Measurements from ENCODE around the gene IL13.
"Not testable (repeated sequence)": the region's sequence is repeated elsewhere in the genome, so short reads cannot be mapped to it uniquely, and the experiment has no call there.

DNA sequence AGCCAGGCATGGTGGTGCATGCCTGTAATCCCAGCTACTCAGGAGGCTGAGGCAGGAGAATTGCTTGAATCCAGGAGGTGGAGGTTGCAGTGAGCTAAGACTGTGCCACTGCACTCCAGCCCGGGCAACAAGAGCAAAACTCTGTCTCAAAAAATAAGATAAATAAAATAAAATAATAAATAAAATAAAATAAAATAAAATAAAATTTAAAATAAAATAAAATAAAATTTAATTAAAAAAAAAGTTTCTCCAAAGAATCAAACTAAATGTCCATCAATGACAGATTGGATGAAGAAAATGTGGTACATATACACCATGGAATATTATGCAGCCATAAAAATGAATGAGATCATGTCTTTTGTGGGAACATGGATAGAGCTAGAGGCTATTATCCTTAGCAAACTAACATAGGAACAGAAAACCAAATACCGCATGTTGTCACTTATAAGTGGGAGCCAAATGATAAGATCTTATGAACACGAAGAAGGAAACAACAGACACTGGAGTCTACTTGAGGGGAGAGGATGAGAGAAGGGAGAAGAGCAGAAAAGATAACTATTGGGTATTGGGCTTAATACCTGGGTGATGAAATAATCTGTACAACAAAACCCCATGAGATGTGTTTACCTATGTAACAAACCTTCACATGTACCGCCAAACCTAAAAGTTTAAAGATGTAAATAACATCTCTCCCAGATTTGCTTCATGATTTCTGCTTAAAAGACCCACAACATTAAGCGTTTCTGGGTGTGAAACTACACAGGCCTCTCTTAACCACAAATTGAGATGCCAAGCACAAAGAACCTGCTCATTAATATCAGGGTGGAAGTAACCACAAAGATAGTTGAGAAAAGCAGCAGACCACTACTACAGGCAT, 34.0 kb downstream of the IL13 start:
- TF ChIP-seq CEBPB, SIN3A, RAD21 (IDR thresholded peaks at IDR 0.05; ENCODE audit: low read depth): not testable (repeated sequence)
- TF ChIP-seq, protein P1, sequence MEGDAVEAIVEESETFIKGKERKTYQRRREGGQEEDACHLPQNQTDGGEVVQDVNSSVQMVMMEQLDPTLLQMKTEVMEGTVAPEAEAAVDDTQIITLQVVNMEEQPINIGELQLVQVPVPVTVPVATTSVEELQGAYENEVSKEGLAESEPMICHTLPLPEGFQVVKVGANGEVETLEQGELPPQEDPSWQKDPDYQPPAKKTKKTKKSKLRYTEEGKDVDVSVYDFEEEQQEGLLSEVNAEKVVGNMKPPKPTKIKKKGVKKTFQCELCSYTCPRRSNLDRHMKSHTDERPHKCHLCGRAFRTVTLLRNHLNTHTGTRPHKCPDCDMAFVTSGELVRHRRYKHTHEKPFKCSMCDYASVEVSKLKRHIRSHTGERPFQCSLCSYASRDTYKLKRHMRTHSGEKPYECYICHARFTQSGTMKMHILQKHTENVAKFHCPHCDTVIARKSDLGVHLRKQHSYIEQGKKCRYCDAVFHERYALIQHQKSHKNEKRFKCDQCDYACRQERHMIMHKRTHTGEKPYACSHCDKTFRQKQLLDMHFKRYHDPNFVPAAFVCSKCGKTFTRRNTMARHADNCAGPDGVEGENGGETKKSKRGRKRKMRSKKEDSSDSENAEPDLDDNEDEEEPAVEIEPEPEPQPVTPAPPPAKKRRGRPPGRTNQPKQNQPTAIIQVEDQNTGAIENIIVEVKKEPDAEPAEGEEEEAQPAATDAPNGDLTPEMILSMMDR (IDR thresholded peaks at IDR 0.05 in 2 of 3, conservative IDR thresholded peaks at IDR 0.05 in 1 of 3; ENCODE audit: borderline replicate concordance in 1 of 3, insufficient read depth in 1 of 3, low read depth in 2 of 3, low read length in 2 of 3), result not testable (repeated sequence)
- TF ChIP-seq, protein P2, sequence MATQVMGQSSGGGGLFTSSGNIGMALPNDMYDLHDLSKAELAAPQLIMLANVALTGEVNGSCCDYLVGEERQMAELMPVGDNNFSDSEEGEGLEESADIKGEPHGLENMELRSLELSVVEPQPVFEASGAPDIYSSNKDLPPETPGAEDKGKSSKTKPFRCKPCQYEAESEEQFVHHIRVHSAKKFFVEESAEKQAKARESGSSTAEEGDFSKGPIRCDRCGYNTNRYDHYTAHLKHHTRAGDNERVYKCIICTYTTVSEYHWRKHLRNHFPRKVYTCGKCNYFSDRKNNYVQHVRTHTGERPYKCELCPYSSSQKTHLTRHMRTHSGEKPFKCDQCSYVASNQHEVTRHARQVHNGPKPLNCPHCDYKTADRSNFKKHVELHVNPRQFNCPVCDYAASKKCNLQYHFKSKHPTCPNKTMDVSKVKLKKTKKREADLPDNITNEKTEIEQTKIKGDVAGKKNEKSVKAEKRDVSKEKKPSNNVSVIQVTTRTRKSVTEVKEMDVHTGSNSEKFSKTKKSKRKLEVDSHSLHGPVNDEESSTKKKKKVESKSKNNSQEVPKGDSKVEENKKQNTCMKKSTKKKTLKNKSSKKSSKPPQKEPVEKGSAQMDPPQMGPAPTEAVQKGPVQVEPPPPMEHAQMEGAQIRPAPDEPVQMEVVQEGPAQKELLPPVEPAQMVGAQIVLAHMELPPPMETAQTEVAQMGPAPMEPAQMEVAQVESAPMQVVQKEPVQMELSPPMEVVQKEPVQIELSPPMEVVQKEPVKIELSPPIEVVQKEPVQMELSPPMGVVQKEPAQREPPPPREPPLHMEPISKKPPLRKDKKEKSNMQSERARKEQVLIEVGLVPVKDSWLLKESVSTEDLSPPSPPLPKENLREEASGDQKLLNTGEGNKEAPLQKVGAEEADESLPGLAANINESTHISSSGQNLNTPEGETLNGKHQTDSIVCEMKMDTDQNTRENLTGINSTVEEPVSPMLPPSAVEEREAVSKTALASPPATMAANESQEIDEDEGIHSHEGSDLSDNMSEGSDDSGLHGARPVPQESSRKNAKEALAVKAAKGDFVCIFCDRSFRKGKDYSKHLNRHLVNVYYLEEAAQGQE (IDR thresholded peaks at IDR 0.05; ENCODE audit: low read depth), result not testable (repeated sequence)
- TF ChIP-seq, protein P3, sequence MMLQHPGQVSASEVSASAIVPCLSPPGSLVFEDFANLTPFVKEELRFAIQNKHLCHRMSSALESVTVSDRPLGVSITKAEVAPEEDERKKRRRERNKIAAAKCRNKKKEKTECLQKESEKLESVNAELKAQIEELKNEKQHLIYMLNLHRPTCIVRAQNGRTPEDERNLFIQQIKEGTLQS (IDR thresholded peaks at IDR 0.05), result not testable (repeated sequence)

Data from HCT116 (cell line).